GM21786 (cell line): ENCODE measurements around the gene KIF16B.
A peak's percentile ranks its signal among the peaks of the same experiment; 100 is the strongest.

Experiments used
- ATAC-seq: cut with Tn5 transposase; IDR thresholded peaks from one replicate; pipeline ENCODE4 v1.9.1; 2021; ENCODE audit not compliant: unreplicated experiment

KIF16B gene

GRCh38 chr20:16366529-16366928, 206.7 kb downstream of the KIF16B start:
- ATAC-seq: no peak

GRCh38 chr20:16364320-16364687, 208.9 kb downstream of the KIF16B start:
- ATAC-seq: no peak

DNA sequence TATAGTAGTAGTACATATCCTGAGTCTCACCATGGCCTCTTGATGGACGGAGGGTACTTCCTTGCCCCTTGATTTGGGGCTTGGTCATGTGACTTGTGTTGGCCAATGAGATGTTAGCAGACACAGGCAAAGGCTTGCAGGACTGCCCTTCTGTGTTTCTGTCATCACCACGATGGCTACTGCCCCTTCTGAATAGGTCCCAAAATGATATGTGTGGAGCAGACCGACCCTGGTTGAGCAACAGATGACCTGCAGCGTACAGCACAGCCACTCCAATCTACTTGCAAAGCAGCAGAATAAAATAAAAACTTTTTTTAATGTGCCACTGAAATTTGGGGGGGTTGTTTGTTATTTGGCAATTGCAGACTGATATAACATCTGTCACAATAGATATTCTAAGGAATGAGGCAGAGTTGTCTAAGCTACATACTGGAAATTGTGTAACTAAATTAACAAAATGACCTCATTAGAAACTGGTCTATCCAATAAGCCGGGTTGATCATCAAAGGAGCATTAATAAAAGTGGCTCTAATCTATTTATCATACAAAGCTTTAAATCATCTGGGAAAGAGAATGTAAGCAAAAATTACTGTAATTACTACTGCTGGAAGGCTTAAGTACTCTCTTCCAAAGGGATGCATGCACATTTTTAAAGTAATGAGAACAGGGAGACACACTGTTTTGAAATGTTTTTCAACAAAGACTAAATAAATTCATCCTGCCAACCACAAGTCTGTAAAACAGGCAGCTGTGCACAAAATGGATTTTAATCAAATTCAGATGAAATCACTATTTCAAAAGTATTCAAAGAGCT, 209.5 kb downstream of the KIF16B start:
- no peak for ATAC-seq

DNA sequence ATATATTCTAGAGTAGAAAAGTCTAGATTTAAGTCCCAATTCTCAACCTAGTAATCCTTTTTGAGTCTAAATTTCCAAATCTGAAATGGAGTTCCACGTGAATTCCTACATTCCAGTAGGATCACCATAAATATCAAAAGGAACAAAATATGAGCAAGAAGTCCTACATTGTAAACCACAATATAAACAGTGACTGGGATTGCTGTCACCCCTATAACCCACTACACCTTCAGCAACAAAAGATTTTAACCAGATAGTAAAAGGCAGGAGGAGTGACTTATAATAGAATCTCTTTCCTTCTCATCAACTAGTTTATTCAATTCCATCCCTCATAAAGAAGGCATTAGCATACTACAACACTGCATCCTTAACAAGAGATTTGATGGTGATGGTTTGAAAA, 210.6 kb downstream of the KIF16B start:
- ATAC-seq: no peak

DNA sequence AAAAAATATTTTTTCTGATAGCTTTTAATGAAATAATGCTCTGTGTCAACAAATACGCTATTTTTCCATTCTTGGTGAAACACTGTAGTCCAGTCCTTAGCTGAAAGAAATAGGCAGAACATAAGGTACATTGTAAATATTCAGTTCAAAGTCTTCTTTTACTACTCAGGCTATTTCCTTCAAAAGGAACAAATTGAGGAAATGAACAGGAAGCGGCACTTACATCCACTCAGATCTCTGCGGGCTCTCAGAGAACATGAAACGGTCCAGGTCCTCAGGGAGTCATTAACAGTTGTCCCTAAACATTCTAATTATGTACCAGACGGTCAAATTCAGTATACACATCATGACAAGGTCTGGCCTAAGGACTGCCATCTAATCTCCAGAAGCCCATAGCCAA, 212.6 kb downstream of the KIF16B start:
- no peak for ATAC-seq

- ATAC-seq: no peak
These were observed 219.8 kb downstream of the KIF16B start for GRCh38 chr20:16353417-16353781.

DNA sequence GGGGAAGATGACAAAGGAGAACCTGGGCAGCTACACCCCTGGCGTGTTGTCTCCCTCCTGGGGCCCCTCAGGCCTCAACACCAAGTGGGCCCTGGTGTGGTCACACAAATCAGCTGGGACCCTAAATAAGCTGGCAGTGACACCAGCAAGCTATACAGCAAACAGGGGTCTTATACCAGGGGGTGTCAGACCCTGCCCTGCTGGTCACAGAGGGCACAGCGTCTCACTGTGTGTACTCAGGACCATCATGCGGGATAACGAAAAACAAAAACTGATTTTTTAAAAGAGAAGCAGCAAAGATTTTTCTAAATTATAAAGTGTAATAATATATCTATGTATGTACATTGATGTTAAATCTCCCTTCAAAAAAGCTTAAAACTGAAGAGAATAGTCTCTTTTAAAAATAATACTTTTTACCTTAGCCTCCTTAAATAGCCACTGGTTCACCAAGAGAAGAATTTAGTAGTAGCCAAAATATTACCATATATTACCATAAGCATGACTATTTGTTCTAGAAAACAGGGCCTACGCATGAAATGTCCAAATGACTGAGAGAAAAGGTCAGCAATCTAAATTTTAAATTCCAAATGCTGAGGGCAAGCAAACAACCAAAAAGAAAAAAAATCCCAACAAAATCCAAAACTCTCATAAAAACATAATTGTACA, 220.4 kb downstream of the KIF16B start:
- ATAC-seq: no peak

GRCh38 chr20:16352321-16352720, 220.9 kb downstream of the KIF16B start:
- ATAC-seq: no peak

DNA sequence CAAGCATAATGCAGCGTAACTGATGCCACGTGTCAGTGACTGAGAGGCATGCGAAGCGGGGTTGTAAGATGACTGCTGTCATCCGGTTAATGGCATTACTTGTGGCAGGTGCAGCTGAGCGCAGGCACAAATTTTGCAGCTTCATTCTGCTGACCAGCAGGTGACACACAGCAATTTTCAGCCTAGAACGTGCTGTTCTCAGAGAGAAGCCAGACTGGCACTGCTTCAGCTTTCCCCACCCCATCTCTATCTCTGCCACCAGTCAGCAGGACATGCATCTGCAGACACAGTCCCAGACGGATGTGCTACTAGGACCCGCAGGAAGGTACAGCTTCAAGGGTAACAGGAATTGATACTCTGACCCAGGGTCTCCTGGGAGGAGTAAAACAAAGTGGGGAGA, 221.8 kb downstream of the KIF16B start:
- ATAC-seq: no peak

GRCh38 chr20:16350465-16350864, 222.8 kb downstream of the KIF16B start:
- ATAC-seq: no peak

DNA sequence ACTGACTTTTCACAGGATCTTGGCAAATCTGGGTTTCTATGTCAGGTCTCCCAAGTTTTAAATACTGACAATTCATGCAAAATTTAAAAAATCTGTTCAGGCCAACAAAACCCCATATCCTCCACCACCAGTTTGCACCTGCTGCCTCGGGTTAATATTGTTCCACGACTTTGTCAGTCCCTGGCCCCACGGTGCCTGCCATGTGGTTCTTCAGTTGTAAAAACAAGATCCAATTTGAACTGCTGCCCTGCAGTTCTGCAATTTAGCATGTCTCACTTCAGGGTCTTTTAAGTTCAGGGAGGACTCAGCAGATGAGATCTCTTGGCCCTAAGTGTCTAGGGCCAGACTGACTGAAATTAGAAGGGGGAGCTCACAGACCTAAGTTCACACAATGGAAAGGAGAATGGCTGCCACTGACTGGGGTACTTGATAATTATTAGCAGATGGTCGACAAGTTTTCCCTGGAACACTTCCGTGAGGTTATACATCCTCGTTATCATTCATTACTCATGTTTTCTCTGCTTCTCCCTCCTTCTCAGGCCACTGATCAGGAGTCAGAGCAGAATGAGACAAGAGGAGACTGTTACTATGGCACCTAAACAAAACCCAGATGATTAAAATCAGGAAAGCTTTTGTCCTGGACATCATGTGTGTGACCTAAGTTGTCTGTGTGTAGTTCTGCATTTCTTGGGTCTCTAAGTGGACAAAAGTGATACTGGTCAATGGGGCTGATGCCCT, 223.6 kb downstream of the KIF16B start:
- no peak for ATAC-seq

- no peak for ATAC-seq
These were observed 226.3 kb downstream of the KIF16B start for GRCh38 chr20:16346956-16347355.

- no peak for ATAC-seq
These were observed 235.5 kb downstream of the KIF16B start for GRCh38 chr20:16337707-16338106.

DNA sequence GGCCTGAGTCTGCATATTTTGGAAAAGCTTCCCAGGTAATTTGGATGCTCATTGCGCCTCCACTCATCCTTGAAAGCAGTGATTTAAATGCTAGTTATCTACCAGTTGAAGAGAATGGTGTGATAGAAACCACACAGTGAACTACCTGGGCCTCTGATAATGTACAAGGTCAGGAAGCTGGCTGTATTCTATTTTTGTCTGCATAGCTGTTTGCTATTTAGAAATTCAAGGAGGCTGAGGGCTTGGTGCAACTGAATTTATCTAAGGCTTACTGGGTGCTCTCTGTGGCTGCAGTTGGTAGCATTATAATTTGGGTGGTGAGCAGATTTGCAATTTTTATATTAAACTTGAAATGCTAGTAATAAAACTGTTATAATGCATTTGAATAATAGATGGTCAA, 245.6 kb downstream of the KIF16B start:
- ATAC-seq: no peak

DNA sequence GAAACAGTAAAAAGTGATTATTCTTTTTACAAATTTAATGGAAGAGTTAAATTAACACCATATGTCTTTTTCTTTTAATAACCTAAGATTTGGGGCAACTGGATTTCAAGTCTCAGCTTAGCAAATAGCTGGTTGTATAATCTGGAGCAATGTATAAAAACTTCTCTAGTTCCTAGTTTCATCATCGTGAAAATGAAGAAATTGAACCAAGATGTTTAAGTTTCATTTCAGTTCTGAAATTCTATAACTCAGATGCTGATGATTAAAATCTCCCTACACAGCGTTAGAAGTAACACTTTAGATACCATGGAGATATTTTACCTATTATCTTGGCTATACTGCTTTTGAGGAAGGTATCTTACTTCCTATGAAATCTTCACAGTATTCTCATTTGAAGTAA, 252.0 kb downstream of the KIF16B start:
- ATAC-seq: no peak

- ATAC-seq: peak; percentile 38
These were observed 255.5 kb downstream of the KIF16B start for GRCh38 chr20:16317445-16318362.

- no peak for ATAC-seq
These were observed 256.7 kb downstream of the KIF16B start for GRCh38 chr20:16316513-16316912.

GRCh38 chr20:16314748-16315159, 258.5 kb downstream of the KIF16B start:
- ATAC-seq: no peak

GRCh38 chr20:16314320-16314719, 258.9 kb downstream of the KIF16B start:
- peak; percentile 60 for ATAC-seq

GRCh38 chr20:16313917-16314316, 259.3 kb downstream of the KIF16B start:
- peak; percentile 18 for ATAC-seq

DNA sequence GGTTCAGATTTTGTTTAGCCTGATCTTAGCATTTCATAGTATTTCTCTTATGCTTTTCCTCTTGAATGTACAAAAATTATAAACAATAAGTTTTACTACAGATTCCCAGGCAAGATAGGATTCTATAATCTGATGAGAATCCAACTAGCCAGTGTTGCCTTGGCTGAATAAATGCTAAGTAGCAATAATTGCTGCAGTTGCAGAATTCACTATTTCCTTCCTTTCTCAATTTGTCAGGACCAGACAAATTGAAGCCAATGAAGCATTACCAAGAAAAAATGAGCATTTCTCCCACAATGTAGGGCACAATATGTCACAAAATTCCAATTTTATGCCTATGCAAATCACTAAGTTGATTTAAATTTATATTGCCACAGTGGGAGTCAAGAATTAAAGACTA, 260.2 kb downstream of the KIF16B start:
- no peak for ATAC-seq
